GM18517 (cell line): ENCODE results near the gene SLC25A29.
"Not testable (repeated sequence)": the region's sequence is repeated elsewhere in the genome, so short reads cannot be mapped to it uniquely, and the experiment has no call there.

Experiments
- ATAC-seq: cut with Tn5 transposase; IDR thresholded peaks from one replicate; pipeline ENCODE4 v1.9.1; 2021; ENCODE audit warnings: mild to moderate bottlenecking, moderate library complexity; ENCODE audit not compliant: unreplicated experiment

SLC25A29 gene, protein sequence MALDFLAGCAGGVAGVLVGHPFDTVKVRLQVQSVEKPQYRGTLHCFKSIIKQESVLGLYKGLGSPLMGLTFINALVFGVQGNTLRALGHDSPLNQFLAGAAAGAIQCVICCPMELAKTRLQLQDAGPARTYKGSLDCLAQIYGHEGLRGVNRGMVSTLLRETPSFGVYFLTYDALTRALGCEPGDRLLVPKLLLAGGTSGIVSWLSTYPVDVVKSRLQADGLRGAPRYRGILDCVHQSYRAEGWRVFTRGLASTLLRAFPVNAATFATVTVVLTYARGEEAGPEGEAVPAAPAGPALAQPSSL

DNA sequence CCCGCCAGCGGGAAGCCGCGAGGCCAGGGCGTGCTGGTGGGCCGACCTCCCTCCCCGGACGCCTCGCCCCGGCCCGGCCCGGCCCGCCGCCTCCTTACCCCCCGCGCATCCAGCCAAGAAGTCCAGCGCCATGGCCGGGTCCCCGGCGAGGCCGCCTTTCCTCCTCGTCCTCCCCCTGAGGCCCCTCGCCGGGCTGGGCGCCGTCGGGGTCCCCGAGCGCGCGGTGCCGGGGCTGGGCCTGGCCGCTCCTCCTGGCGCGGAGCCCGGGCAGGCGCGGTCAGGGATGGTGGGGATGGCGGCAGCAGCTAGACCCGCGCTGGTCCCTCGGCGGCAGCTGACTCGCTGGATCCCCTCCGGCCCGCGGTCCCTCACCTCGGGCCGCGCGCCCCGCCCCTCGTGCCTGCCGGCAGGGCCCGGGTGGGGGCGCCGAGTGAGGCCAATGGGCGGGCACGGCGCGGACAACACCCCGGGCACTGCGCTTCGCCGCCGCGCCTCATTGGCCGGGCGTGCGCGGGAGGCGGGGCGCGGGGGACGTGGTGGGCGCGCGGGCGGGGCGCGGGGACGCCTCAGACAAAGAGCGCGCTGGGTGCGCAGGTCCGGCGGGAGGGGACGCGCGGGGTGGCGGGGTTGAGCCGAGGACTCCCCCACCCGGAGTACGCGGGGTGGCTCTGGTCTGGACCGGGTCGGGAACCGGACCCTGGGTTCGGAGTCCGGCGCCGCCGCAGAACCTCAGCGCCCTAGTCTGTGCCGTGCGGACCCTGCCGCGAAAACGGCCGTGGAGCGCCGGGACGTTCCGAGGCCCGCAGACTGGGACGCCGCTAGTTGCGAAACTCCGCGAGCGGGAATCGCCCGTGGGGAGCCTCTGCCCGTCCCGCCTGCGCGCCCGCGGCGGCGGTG lies at the start of gene SLC25A29:
Gene SLC25A29 (minus strand): TSS at position 344 of the 897 bp plus-strand sequence. CDS start 212 bp downstream, at position 132.
- peak; percentile 72 for ATAC-seq

DNA sequence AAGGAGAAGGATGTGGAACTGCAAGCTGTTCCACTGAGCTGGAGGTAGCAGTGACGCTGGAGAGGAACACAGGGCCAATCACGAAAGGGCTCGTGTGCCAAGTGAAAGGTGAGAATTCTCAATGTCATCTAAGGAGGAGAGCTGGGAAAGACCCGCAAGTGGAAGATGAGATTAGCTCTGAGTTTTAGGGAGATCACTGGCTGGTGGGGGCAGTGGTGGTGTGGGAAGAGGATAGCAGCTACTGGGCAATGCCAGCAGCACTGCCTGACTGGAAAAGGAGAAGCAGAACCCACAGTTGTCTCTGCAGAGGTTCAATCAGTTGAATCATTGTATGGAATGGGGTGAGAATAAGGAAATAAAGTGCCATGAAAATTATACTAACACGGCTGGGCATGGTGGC lies 44.7 kb upstream of the SLC25A29 start:
- no peak for ATAC-seq

DNA sequence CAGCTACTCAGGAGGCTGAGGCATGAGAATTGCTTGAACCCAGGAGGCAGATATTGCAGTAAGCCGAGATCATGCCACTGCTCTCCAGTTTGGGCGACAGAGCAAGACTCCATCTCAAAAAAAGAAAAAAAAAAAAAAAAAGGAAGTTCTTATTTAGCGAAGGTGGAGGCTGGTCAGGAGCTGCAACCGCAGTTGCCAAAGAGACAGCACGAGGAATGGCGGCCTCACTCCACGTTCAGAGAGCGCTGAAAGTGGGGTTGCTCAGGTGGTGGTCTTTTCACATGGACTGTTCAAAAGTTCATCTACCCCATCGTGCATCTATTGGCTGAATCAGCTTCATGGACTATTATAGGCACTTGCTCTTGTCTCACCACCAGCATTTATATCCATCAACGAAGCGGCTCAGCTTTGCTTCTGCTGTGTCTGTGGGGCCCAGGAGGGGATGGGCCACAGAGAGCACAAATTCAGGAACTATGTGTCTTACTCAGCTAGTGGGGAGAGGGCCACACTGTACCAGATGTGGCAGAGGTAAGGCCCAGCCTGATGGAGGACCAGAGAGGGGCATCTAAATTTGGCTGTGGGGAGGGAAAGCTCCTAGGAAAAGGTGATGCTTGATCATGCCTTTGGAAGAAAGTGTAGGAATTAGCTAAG lies 44.2 kb upstream of the SLC25A29 start:
- no peak for ATAC-seq

DNA sequence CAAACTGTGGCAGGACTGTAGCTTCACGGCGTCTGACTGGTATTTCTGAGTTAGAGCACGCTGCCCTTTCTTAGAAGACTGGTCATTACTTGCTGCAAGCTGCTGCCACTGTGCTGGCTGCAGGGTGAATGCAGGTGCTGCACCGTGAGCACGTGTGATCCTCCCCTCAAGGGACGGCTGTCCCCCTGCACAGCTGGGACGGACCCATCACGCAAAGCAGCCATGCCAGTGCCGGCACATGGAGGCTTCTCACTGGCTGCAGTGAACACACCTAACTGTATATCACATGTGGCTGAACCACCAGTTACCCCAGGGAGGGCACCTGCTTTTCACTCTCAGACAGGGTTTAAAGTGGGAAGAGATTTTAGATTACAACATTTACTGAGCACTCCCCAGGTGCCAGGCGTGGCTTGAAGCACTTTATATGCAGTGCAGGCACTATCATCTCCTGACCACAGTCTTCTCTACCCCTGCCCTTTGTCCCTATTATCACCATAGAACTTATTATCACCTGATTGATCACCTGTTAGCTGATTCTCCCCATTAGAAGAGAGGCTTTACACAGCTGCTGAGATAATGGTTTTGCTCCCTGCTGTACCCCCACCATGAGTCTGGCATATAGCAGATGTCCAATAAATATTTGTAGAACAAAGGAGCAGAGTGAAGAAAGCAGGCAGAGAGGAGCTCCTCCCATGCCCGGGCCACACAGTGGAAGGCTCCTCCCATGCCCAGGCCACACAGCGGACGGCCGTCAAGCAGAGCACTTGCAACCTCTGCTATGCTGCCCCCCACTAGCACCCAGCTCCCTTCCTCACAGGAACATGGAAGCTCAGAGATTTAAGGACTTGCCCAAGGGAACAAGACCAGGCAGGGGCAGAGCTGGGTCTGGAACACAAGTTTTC lies 42.8 kb upstream of the SLC25A29 start:
- no peak for ATAC-seq

DNA sequence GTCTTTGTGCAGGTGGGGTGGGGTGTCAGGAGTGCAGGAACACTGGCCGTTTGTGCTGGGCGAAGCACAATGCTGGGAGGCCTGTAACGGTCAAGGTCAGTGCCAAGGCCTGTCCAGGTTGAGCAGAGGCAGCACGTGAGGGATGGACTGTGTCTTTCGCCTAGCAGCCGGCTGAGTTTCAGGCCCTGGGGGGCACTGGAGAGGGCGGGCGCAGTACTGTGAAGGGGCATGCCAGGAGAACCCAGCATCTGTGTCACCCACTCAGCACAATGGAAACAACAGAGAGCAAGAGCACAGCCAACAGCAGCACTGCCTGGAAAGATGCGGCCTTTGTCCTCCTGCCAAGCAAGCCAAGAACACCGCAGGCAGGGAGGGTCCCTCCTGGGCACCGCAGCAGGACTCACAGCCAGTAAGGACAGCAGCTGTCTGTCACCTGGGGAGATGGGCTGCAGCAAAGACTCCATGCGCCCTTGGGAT lies 42.0 kb upstream of the SLC25A29 start:
- no peak for ATAC-seq

DNA sequence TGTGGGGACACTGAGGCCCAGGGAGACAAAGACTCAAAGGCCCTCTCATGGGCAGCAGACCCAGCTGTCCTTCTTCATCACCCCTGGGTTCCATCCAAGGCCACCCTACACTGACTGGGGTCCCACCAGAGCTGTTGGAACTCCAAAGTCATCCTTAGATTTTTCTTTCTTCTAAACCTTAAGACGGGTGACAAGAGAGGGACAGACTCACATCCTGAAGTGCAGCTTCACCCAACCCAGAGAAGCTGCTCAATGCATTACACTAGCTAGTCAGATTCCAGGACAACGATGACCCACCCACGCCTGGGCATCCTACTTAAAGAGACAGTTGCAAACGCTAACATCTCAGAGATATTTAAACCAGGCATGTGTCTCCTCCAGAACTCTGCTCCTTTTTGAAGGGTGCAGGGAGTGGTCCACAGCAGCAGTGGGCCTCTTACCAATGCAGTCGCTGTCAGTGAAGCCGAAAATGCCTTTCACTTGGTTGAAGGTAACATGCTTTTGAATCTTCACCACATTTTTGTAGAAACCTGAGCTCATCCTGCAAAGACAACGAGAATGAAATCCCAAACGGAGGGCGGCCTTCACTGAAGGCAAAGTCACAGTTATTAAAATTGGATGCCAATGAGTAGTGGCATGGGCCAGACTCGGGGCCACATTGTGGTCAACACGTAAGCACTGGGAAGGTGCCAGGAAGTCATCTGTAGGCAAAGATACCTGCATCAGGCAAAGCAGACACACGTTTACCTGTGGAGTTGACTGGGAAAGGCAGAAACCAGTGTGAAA lies 40.3 kb upstream of the SLC25A29 start:
- ATAC-seq = no peak

DNA sequence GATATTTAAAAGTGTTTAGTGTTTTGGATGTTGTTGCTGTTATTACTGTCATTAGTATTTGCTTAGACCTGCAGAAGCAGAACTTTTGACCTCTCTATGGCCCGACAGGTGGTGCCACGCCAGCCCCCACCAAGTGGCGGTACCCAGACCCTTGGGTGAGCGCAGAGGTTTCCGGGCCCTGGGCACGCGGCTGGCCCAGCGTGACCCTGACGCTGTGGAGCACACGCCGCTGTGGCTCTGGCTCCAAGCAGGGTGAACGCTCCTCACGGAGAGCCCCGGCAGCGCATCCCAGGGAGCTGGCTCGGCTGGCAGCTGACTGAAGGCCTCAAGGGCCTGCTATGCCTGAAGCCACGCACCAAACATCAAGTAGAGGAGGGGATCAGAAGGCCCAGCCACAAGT lies 39.5 kb upstream of the SLC25A29 start:
- ATAC-seq = no peak

DNA sequence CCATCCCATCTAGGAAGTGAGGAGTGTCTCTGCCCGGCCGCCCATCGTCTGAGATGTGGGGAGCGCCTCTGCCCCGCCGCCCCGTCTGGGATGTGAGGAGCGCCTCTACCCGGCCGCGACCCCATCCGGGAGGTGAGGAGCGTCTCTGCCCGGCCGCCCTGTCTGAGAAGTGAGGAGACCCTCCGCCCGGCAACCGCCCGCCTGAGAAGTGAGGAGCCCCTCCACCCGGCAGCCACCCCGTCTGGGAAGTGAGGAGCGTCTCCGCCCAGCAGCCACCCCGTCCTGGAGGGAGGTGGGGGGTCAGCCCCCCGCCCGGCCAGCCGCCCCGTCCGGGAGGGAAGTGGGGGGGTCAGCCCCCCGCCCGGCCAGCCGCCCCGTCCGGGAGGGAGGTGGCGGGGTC lies 38.4 kb upstream of the SLC25A29 start:
- ATAC-seq = not testable (repeated sequence)

DNA sequence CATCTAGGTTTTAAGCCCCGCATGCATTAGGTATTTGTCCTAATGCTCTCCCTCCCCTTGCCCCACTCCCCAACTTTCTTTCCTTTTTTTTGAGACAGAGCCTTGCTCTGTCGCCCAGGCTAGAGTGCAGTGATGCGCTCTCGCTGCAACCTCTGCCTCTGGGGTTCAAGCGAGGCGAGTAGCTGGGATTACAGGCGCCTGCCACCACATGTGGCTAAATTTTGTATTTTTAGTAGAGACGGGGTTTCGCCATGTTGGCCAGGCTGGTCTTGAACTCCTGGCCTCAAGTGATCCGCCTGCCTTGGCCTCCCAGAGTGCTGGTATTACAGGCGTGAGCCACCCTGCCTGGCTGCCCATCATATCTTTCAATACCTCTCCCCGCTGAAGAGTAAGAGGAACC lies 36.6 kb upstream of the SLC25A29 start:
- ATAC-seq = not testable (repeated sequence)

DNA sequence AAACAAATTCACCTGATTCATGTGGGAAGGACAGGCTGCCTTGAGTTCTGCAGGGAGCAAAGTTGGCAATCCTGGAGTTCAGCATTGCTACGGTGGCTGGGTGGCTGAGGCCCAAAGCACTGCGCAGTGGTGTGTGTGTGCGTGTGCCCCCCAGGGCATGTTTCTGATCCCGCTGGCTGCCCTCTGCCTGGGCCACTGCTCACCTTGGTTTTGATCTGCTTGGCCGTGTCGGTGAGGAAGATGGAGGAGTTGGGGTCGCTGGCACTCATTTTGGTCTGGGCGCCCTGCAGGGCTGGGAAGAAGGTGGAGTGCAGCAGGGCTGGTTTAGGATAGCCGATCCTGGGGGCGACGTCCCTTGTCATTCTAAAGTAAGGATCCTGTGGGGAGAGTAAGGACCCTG lies 36.0 kb upstream of the SLC25A29 start:
- no peak for ATAC-seq

DNA sequence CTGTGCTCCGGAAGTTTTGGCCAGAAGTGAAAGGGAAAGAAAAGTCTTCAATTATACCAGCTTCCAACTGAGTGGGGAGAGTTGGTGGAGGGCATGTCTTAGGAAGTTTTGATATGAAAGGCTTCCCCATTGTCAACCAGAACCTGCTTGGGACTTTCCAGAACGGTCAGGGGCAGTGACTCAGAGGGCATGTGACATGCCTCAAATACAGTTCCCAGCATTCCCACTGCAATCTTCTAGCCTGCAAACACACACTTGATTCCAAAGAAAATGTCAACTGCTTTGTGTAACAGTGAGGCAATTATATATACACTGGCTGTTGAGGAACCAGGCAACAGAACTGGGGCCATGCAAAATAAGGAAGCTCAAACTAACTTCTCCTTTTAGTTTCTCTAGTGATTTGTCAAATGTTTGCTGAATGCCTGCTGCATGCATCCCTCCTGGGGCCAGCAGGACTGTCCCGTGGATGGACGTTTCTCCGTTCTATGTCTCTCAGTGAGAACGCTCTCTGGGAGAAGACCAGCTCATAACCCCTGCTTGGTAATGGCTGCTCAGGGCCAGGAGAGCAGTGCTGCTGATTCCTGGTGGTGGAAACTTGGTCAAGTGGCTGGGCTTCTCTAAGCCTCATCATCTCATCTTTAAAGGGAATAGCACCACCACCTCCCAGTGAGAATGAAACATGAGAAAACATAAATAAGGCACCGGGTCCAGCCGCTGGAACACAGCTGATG lies 35.2 kb upstream of the SLC25A29 start:
- no peak for ATAC-seq

DNA sequence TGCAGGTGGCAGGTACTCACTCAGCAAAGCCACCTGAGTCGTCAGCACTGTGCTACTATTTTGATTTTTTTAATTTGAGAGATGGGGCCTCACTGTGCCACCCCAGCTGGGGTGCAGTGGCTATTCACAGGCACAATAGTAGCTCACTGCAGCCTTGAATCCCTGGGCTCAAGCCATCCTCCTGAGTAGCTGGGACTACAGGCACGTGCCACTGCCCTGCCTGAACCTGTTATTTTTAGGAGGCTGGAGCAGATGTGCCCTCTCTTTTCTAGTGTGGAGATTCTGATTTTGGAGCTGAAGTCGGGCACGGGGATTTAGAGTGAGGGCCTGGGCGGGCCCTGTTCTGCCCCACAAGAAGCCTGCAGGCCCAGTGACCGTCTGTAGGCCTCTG lies 34.2 kb upstream of the SLC25A29 start:
- ATAC-seq = no peak

DNA sequence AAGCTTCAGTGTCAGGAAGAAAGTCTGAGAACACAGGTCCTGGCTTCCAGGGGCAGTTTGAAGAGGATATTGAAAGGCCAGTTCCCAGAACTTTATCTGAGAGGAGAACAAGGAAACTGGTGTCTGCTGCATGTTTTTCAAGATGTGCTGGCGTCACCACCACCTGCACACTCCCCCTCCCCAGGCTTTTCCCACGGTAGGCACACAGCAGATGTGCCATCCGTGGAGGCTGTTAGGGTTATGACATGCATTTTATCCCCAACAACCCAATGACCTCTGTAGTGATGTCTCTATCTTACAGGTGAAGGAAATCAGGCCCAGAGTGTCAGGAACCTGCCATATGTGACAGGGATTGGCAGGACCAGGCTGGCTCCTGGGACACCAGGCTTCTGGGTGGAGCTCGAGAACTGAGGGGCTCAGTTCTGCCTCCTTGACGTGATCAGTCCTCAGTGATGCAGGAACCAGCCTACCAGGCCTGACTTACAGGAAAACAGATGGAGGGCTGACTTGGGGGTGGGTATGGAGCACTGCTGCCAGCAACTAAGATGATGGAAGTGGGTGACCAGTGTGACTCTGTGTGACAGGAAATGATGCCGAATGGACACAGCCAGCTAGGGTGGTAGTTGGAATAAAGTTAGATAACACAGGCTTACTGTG lies 33.6 kb upstream of the SLC25A29 start:
- ATAC-seq = no peak

DNA sequence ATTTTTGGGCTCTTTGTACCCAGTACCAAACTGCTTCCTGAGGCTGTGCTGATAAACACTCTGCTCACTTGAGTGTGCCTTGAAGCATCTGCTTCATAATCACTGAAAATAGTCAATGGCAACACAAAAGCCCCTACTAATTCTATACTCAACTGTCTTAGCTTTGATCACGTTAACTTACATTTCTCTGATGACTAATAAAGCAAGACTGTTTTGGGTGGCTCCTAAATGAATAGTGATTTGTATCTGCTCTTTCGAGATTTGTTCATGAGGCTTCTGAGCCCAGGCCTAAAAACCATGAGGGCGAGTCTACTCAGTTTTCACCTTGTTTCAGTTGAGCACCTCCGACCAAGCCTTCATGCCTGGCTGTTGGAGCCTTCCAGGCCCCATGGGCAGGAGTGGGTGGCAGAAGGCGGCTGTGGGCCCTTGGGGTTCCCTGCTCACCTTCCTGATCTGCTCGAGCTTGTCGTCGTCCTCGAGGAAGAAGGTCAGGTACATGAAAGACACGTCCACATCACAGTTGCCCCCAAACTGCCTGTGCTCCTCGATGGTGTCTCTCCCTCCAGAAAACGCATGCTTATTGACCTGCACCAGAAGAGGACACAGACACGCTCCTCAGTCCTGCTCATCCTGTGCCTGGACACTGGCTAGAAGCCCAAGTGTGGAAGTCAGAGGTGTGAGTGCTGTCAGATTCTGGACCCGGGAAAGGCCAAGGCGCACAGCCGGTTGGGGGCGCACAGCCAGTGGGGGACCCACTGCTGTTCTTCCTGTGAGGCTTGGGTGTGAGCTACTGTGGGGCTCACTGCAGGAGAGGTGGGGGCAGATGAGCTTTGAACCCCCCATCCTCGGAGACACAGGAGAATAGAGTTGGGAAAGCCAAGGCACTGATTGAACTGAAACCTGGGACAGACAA lies 30.6 kb upstream of the SLC25A29 start:
- ATAC-seq = no peak

DNA sequence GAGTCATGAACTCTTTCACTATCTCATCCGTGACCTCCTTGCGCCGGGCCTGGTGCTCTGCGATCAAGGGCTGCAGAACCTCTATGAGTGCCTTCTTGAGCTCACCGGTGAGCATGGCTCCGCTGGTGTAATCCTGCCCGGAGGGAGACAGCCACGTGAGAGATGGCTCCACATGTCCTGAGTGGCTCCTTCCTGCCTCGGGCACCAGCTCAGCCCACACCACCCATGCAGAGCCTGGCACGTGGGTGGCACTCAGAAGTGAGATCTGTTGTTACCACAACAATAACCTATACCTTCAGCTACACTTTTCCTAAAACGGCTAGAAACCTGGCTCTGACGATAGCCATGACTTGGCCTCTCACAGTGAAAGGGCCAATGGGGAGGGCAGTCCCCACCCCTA lies 28.7 kb upstream of the SLC25A29 start:
- ATAC-seq = no peak

DNA sequence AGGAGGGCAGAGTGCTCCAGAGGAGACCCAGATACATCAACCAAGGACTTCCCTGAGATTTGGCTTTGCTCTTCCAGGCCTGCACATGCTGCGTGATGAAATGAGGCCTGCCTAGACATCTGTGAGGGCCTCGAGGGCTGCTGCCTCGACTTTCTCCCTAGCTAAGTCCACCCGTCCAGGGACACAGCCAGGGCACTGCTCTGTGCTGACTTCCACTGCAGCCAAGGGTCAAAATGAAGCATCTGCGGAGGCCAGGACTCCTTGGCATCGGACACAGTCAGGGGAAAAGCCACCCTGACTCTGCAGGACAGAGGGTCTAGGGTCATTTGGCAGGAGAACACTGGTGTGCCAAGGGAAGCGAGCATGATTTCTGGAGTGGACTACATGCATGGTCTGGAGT lies 27.6 kb upstream of the SLC25A29 start:
- ATAC-seq = no peak

DNA sequence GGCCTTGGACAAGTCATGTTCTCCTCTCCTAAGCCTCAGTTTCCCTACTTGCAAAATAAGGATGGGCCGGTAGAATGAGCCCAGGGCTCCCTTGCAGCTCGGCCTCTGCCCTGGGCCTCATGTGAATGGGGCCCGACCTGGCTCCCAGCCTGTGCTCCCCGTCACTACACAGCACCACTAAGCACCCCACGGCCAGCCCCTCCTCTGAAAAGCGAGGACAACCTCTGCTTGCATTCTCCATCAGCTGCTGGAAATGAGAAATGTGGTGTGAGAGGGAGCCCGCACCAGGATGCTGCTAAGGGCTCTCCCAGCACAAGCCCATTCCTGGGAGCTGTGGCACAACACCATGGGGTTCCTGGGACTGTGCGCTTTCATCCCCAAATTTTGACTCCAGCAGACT lies 27.1 kb upstream of the SLC25A29 start:
- ATAC-seq = no peak
